D721Med (cell line): ENCODE results near the gene GLRX.

ENCODE experiments used
- DNase-seq: peaks from one replicate; pipeline ENCODE4 v3.0.0; 2011; ENCODE audit warnings: low spot score; ENCODE audit not compliant: insufficient read length
- FAIRE-seq: peaks from 2 replicates; lab custom pipeline; 2011; peaks lifted over from hg19 to GRCh38; lab: Jason Lieb, UNC
- TF ChIP-seq, protein P1 (sequence below): IDR thresholded peaks from 2 replicates; pipeline ENCODE4 v1.5.1; 2012; ENCODE audit warnings: mild to moderate bottlenecking, control low read depth; ENCODE audit not compliant: insufficient read depth; ENCODE audit errors: missing control alignments

The GLRX gene

GRCh38 chr5:95864456-95864855 is 41.9 kb upstream of the GLRX start:
- DNase-seq (no peak), FAIRE-seq (no peak)
- TF ChIP-seq, protein P1, sequence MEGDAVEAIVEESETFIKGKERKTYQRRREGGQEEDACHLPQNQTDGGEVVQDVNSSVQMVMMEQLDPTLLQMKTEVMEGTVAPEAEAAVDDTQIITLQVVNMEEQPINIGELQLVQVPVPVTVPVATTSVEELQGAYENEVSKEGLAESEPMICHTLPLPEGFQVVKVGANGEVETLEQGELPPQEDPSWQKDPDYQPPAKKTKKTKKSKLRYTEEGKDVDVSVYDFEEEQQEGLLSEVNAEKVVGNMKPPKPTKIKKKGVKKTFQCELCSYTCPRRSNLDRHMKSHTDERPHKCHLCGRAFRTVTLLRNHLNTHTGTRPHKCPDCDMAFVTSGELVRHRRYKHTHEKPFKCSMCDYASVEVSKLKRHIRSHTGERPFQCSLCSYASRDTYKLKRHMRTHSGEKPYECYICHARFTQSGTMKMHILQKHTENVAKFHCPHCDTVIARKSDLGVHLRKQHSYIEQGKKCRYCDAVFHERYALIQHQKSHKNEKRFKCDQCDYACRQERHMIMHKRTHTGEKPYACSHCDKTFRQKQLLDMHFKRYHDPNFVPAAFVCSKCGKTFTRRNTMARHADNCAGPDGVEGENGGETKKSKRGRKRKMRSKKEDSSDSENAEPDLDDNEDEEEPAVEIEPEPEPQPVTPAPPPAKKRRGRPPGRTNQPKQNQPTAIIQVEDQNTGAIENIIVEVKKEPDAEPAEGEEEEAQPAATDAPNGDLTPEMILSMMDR = no peak

- DNase-seq = no peak
- FAIRE-seq = no peak
- TF ChIP-seq, protein P1 = no peak
Observed at GRCh38 chr5:95863383-95863757, 40.8 kb upstream of the GLRX start.

- no peak for FAIRE-seq
- TF ChIP-seq, protein P1 = no peak
Observed at GRCh38 chr5:95862671-95863382, 40.3 kb upstream of the GLRX start.

GRCh38 chr5:95861864-95862561 is 39.5 kb upstream of the GLRX start:
- TF ChIP-seq, protein P1 = no peak
- FAIRE-seq (no peak), DNase-seq (no peak)

More at GRCh38 chr5:95862671-95863382, 40.3 kb upstream of the GLRX start:
- no peak for DNase-seq

GRCh38 chr5:95861221-95861863 is 38.8 kb upstream of the GLRX start:
- FAIRE-seq = no peak

DNA sequence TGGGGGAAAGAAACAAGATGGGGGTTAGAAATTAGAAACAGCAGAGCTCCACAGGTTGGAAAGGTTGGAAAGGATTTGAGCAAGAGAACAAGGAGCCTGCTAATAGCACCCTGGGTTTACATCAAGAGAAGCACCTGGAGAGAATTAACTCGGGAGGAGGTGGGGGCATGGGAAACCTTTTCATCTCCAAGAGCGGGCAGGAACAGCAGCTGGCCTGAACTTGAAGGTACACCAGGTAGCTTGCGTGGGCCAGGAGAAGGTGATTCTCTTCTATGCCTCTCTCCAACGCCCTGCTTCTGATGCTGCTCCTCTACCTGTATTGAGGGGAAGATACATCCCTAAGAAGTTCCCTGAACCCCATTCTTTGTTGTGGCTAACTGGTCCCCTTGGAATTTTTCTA is 37.1 kb upstream of the GLRX start:
- DNase-seq (no peak), FAIRE-seq (no peak)
- TF ChIP-seq, protein P1 = no peak

More at GRCh38 chr5:95861221-95861863, 38.8 kb upstream of the GLRX start:
- TF ChIP-seq, protein P1 = no peak
- DNase-seq = no peak
